ENCODE measurements around the gene UIMC1.

DNA sequence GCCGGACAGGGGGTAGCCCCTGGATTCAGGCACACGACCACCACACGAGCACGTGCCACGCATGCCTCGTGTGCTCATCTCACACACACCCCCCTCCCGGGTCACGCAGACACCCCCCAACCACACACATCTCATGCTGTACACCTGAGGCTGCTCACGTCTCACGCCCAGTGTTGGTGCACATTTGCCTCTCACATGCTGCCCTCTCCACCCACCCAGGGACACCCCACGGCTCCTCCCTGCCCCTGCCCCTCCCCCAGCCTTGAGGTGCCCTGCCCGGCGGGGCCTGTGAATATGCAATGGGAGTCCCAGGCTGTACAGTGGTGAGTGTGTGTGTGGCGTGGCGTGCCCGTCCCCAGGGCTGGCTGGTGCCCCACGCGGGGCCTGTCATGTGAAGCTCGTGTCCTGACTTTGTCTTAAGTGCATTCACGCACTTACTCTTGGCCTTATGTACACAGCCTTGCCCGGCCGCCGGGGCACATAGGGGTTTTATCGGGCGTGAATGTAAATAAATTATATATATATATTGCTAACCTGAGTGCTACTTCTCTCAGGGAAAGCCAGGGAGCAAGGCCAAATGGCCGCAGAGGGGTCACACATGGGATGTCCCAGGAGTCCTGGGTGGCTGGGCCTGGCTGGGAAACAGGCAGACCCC lies 126.1 kb downstream of the UIMC1 start:
- TF ChIP-seq, protein P1, sequence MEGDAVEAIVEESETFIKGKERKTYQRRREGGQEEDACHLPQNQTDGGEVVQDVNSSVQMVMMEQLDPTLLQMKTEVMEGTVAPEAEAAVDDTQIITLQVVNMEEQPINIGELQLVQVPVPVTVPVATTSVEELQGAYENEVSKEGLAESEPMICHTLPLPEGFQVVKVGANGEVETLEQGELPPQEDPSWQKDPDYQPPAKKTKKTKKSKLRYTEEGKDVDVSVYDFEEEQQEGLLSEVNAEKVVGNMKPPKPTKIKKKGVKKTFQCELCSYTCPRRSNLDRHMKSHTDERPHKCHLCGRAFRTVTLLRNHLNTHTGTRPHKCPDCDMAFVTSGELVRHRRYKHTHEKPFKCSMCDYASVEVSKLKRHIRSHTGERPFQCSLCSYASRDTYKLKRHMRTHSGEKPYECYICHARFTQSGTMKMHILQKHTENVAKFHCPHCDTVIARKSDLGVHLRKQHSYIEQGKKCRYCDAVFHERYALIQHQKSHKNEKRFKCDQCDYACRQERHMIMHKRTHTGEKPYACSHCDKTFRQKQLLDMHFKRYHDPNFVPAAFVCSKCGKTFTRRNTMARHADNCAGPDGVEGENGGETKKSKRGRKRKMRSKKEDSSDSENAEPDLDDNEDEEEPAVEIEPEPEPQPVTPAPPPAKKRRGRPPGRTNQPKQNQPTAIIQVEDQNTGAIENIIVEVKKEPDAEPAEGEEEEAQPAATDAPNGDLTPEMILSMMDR (conservative IDR thresholded peaks at IDR 0.05; ENCODE audit: low read length): no peak
- TF ChIP-seq EZH2phosphoT487 (IDR thresholded peaks at IDR 0.05; ENCODE audit: borderline replicate concordance, low read depth, low read length): no peak
